ENCODE results near the gene SCAF4. TPM values are rescaled to one million over a fixed set of nuclear protein-coding genes. Genes with fewer than 3 reads are reported as not detected.

SCAF4 gene
- total RNA-seq, 1 donor from 2014 or later, result 14.2 TPM

DNA sequence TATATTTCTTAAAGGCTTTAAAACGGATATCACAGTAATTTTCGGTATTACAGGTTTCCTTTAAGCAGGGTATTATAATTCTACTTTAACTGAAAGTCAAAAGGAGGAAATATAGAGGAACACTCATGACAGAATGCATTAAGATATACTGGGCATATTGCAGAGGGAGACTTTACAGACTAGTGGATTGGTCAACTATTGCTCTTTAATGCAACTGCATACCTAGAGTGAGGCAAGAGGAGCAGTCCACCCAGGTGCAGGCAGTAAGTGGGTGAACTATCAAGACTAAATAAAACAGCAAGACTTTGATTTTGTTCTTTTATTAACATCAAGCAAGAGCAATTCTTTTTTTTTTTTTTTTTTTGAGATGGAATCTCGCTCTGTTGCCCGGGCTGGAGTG is 10.5 kb downstream of the SCAF4 start:
- H3K36me3 ChIP-seq (ENCODE audit: control insufficient read depth, insufficient read depth, low read length), result no peaks in the 10 kb centered on the region
- no peaks in the 10 kb centered on the region for H3K27me3 ChIP-seq (ENCODE audit: control insufficient read depth, insufficient read depth, low read length)
- DNase-seq (ENCODE audit: low read depth), result no peak
- TF ChIP-seq, protein P1, sequence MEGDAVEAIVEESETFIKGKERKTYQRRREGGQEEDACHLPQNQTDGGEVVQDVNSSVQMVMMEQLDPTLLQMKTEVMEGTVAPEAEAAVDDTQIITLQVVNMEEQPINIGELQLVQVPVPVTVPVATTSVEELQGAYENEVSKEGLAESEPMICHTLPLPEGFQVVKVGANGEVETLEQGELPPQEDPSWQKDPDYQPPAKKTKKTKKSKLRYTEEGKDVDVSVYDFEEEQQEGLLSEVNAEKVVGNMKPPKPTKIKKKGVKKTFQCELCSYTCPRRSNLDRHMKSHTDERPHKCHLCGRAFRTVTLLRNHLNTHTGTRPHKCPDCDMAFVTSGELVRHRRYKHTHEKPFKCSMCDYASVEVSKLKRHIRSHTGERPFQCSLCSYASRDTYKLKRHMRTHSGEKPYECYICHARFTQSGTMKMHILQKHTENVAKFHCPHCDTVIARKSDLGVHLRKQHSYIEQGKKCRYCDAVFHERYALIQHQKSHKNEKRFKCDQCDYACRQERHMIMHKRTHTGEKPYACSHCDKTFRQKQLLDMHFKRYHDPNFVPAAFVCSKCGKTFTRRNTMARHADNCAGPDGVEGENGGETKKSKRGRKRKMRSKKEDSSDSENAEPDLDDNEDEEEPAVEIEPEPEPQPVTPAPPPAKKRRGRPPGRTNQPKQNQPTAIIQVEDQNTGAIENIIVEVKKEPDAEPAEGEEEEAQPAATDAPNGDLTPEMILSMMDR (IDR thresholded peaks at IDR 0.05; ENCODE audit: insufficient read depth, low read length, poor library complexity, severe bottlenecking), result no peak
- H3K4me3 ChIP-seq (ENCODE audit: low read depth, low read length), result no peak overlapping the region

GRCh38 chr21:31720739-31721138 is 11.2 kb downstream of the SCAF4 start:
- H3K27me3 ChIP-seq (ENCODE audit: control insufficient read depth, insufficient read depth, low read length), result no peaks in the 10 kb centered on the region
- TF ChIP-seq, protein P1 (IDR thresholded peaks at IDR 0.05; ENCODE audit: insufficient read depth, low read length, poor library complexity, severe bottlenecking), result no peak
- no peak for DNase-seq (ENCODE audit: low read depth)

DNA sequence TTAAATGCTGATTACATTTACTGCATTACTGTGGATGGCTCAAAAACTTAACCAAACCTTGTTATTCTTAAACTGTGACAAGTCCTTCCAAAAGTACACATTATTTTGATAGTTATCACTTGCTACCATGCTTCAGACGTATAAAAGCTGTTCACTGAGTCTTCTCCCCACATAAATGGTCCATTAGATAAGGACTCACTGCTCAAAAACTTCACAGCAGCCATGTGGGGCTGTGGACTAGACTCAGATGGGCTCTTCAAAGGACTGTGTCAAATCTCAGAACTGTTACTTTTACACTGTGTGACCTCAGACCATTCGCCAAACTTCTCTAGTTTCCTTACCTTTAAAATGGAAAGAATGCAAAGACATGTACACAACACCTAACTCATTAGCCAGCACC is 11.6 kb downstream of the SCAF4 start:
- Histone ChIP-seq H3K27me3 (ENCODE audit: control insufficient read depth, insufficient read depth, low read length) (no peaks in the 10 kb centered on the region), H3K4me3 (ENCODE audit: low read depth, low read length) (no peak overlapping the region), H3K36me3 (ENCODE audit: control insufficient read depth, insufficient read depth, low read length) (no peaks in the 10 kb centered on the region)
- DNase-seq (ENCODE audit: low read depth), result no peak
- TF ChIP-seq, protein P1 (IDR thresholded peaks at IDR 0.05; ENCODE audit: insufficient read depth, low read length, poor library complexity, severe bottlenecking), result no peak

More at GRCh38 chr21:31720739-31721138, 11.2 kb downstream of the SCAF4 start:
- H3K4me3 ChIP-seq (ENCODE audit: low read depth, low read length), result no peak overlapping the region
- H3K36me3 ChIP-seq (ENCODE audit: control insufficient read depth, insufficient read depth, low read length), result no peaks in the 10 kb centered on the region

GRCh38 chr21:31716106-31716505 is 15.8 kb downstream of the SCAF4 start:
- Histone ChIP-seq H3K36me3 (ENCODE audit: control insufficient read depth, insufficient read depth, low read length) (no peaks in the 10 kb centered on the region), H3K27me3 (ENCODE audit: control insufficient read depth, insufficient read depth, low read length) (no peaks in the 10 kb centered on the region), H3K4me3 (ENCODE audit: low read depth, low read length) (no peak overlapping the region)
- no peak for DNase-seq (ENCODE audit: low read depth)
- TF ChIP-seq, protein P1 (IDR thresholded peaks at IDR 0.05; ENCODE audit: insufficient read depth, low read length, poor library complexity, severe bottlenecking), result no peak

GRCh38 chr21:31714741-31715365 is 17.1 kb downstream of the SCAF4 start:
- H3K4me3 ChIP-seq (ENCODE audit: low read depth, low read length), result no peak overlapping the region
- TF ChIP-seq, protein P1 (IDR thresholded peaks at IDR 0.05; ENCODE audit: insufficient read depth, low read length, poor library complexity, severe bottlenecking), result no peak
- no peaks in the 10 kb centered on the region for H3K36me3 ChIP-seq (ENCODE audit: control insufficient read depth, insufficient read depth, low read length)
- no peaks in the 10 kb centered on the region for H3K27me3 ChIP-seq (ENCODE audit: control insufficient read depth, insufficient read depth, low read length)
- no peak for DNase-seq (ENCODE audit: low read depth)
